WTC11 (cell line): ENCODE data around the gene BEGAIN. TPM values are rescaled to one million over a fixed set of nuclear protein-coding genes. Genes with fewer than 3 reads are reported as not detected.

Source experiments
- ATAC-seq: fragments of 200-7000 bp; cut with Tn5 transposase; 2 replicates; pipeline ENCODE4 v1.10.0; 2021; ENCODE audit warnings: mild to moderate bottlenecking, moderate library complexity
- CTCF ChIA-PET: fragments of 300-600 bp; sonication (Branson Sonifier 250); formaldehyde crosslinking; loops from one replicate; lab custom pipeline; 2021; ENCODE audit warnings: antibody characterized with exemption; lab: Charles Lee
- POLR2A ChIA-PET: fragments of 350-600 bp; sonication (Branson Sonifier 250); formaldehyde crosslinking; loops from one replicate; lab custom pipeline; 2021; ENCODE audit warnings: antibody characterized with exemption; lab: Charles Lee
- DNase-seq: peaks from one replicate; pipeline ENCODE4 v3.0.0; 2021; ENCODE audit warnings: low spot score
- H3K27ac Mint-ChIP-seq: 2 replicates; pipeline ENCODE4 v1.8.0; 2021; ENCODE audit warnings: mixed read lengths
- H3K27me3 Mint-ChIP-seq: 2 replicates; pipeline ENCODE4 v1.8.0; 2021; ENCODE audit warnings: low read depth, mild to moderate bottlenecking, moderate library complexity, mixed read lengths
- H3K36me3 Mint-ChIP-seq: 2 replicates; pipeline ENCODE4 v1.8.0; 2021; ENCODE audit warnings: mixed read lengths
- H3K4me1 Mint-ChIP-seq: 2 replicates; pipeline ENCODE4 v1.8.0; 2022; ENCODE audit warnings: mixed read lengths
- H3K4me3 Mint-ChIP-seq: 2 replicates; pipeline ENCODE4 v1.8.0; 2021; ENCODE audit warnings: mild to moderate bottlenecking, moderate library complexity, mixed read lengths
- H3K9me3 Mint-ChIP-seq: 2 replicates; pipeline ENCODE4 v1.8.0; 2021; ENCODE audit warnings: mixed read lengths
- GTF2I ChIP-seq: fragments of 250-450 bp; sonication (Bioruptor Pico); conservative IDR thresholded peaks from 2 replicates; pipeline ENCODE4 v1.4.0; 2021; ENCODE audit warnings: mild to moderate bottlenecking
- HMGXB4 ChIP-seq: sonication (generic); formaldehyde crosslinking; IDR thresholded peaks from 2 replicates; pipeline ENCODE4 v1.8.1; 2023; ENCODE audit warnings: mild to moderate bottlenecking, moderate library complexity, missing genetic modification reagents
- JUN ChIP-seq: sonication (generic); formaldehyde crosslinking; IDR thresholded peaks from 2 replicates; pipeline ENCODE4 v1.8.0; 2023; ENCODE audit warnings: mild to moderate bottlenecking, missing genetic modification reagents
- NR1H2 ChIP-seq: sonication (generic); formaldehyde crosslinking; IDR thresholded peaks from 2 replicates; pipeline ENCODE4 v1.9.0; 2021; ENCODE audit warnings: mild to moderate bottlenecking, moderate library complexity, missing genetic modification reagents
- ZNF532 ChIP-seq: fragments of 250-450 bp; sonication (Bioruptor Pico); IDR thresholded peaks from 2 replicates; pipeline ENCODE4 v1.9.0; 2021; ENCODE audit warnings: mild to moderate bottlenecking, borderline replicate concordance
- total RNA-seq: library from RNA; stranded (reverse); gene quantifications from 3 replicates; pipeline ENCODE4 v1.2.3, GENCODE V29; 2021
- TF ChIP-seq, protein P1 (sequence below): fragments of 250-450 bp; sonication (Bioruptor Pico); conservative IDR thresholded peaks from 2 replicates; pipeline ENCODE4 v1.9.0; 2021; ENCODE audit warnings: mild to moderate bottlenecking

BEGAIN gene
- total RNA-seq, 1 experiment from 2014 or later, result 1.3 TPM

GRCh38 chr14:100578552-100578951 lies 8.7 kb downstream of the BEGAIN start:
- Mint-ChIP-seq H3K4me3 (no peak overlapping the region), H3K9me3 (no peaks in the 10 kb centered on the region), H3K27ac (no peak overlapping the region), H3K27me3 (peaks cover 3% of the 10 kb centered on the region), H3K36me3 (no peaks in the 10 kb centered on the region), H3K4me1 (peaks cover 1% of the 10 kb centered on the region)
- CTCF ChIA-PET, result interaction anchor here (0.6 kb wide), 1 partner anchor 454 kb away, joined by 4 read pairs; no protein-coding TSS in a partner anchor
- ATAC-seq, result no peak
- POLR2A ChIA-PET, result no interaction called here
- TF ChIP-seq NR1H2 (CRISPR knock-in tag), result no peak
- TF ChIP-seq GTF2I, result peak; percentile 45; the same call in 1 of the 2 replicates
- DNase-seq, result peak; percentile 1

DNA sequence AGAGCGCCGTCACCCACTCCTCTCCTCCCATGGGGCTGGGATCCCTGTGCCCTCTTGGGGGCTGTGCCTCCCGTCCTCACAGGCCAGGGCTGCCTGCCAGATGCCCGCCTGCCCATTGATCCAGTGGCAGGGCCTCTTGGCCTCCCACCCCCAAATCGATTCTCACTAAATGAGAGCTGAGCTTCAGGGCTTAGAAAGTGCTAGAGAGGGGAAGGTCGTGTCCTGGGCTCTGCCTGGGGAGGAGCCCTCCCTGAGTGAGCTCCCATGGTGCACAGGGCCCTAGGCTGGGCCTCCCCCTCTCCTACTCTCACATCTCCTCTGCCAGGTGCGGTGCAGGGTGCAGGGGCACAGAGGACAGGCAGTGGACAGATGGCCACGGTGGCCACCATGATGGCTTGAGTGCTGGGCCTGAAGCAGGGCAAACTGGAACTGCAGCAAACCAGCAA lies 9.2 kb downstream of the BEGAIN start:
- H3K4me3 Mint-ChIP-seq, result no peak overlapping the region
- H3K27me3 Mint-ChIP-seq, result no peaks in the 10 kb centered on the region; the same call in 1 of the 2 replicates
- CTCF ChIA-PET, result interaction anchor here (1.1 kb wide), 1 partner anchor 85 kb away, joined by 5 read pairs; no protein-coding TSS in a partner anchor
- peak; percentile 4 for DNase-seq
- H3K27ac Mint-ChIP-seq, result no peak overlapping the region
- TF ChIP-seq HMGXB4 (0 out of 2 replicates have a peak, but pooled peaks have one; percentile 21), ZNF532 (CRISPR knock-in tag) (no peak)
- TF ChIP-seq, all 79 proteins: peak for 1
- no peak for ATAC-seq
- Mint-ChIP-seq H3K9me3 (no peaks in the 10 kb centered on the region), H3K4me1 (peaks cover 6% of the 10 kb centered on the region), H3K36me3 (no peaks in the 10 kb centered on the region)
- POLR2A ChIA-PET, result no interaction called here

DNA sequence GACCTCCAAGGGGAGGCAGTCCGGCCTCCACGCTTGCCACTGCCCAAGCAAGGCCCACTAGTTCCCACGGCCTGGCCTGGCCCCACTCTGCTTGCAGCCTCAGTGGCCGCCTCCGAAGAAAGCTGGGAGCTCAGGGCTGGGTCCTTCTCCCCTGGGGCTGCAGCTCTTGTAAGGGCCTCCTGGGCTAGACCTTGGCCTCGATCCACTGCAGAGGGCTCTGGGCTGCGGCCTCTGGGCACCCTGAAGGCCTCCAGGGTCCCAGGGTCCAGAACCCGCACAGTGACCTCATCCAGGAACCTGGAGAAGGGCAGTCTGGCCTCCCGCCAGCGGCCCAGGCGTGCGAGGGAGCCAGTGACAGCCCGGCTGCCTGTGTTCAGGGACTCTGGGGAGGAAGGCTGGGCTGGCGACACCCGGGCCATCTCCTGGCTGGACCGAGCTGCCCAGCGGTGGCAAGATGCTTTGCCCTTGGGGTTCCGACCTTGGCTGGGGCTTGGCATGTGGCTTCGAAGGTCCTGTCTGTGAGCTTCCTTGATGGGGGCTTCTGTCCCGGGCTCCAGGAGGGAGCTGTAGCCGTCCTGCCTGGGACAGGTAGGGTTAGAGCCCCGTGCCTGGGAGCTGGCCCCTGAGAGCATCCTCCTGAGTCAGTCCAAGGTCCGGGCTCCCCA lies 9.8 kb downstream of the BEGAIN start:
- TF ChIP-seq, protein P1, sequence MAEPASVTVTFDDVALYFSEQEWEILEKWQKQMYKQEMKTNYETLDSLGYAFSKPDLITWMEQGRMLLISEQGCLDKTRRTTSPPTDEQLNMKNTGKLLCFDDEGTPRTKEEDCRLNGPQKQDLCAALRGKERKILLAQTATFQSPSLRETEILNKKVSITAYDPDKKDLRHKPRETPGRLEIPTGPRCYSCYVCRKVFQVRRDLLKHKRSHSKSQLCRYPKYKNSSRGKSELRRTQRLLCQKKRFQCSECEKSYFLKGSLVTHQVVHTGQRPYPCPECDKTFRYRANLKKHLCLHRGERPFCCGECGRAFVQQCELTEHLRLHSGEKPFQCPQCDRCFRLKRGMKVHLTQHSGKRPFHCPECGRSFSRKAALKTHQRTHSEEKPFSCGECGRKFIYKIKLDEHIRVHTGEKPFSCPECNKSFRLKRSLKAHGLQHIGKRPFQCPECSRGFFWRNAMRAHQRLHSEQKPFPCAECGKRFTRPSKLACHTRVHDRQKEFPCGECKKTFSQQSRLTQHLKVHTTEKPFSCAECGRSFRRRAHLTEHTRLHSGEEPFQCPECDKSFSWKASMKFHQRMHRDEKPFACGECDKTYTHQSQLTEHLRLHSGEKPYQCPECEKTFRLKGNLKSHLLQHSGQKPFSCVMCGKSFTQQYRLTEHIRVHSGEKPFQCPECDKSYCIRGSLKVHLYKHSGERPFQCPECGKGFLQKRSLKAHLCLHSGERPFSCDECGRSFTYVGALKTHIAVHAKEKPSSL (CRISPR knock-in tag), result no peak
- no peak for TF ChIP-seq JUN
- H3K4me3 Mint-ChIP-seq, result no peak overlapping the region
- DNase-seq, result peak; percentile 8
- no peak for ATAC-seq
- ChIA-PET CTCF (interaction anchor here (0.6 to 1.7 kb wide), 4 partner anchors 37 to 122 kb away, joined by 3 to 7 read pairs (median 5); no protein-coding TSS in a partner anchor), POLR2A (no interaction called here)
- H3K9me3 Mint-ChIP-seq, result no peaks in the 10 kb centered on the region
- H3K4me1 Mint-ChIP-seq, result peaks cover 11% of the 10 kb centered on the region
- H3K27ac Mint-ChIP-seq, result no peak overlapping the region
- no peaks in the 10 kb centered on the region for H3K36me3 Mint-ChIP-seq
- no peaks in the 10 kb centered on the region; the same call in 1 of the 2 replicates for H3K27me3 Mint-ChIP-seq
